NT2/D1 (cell line): Measurements from ENCODE around the gene POU2F2.
A peak's percentile ranks its signal among the peaks of the same experiment; 100 is the strongest.

Experiments
- DNase-seq: peaks from one replicate; pipeline ENCODE4 v3.0.0-alpha.2; 2011; ENCODE audit warnings: low read depth, low spot score
- H3K27me3 ChIP-seq: 2 replicates; pipeline ENCODE4 v1.6.0; 2011; ENCODE audit warnings: mild to moderate bottlenecking; ENCODE audit not compliant: insufficient read length, insufficient read depth
- H3K36me3 ChIP-seq: 2 replicates; pipeline ENCODE4 v1.6.1; 2011; ENCODE audit warnings: mild to moderate bottlenecking, low read length, mixed read lengths; ENCODE audit not compliant: insufficient read depth, insufficient read length
- H3K4me1 ChIP-seq: 2 replicates; pipeline ENCODE4 v1.5.1; 2011; ENCODE audit not compliant: insufficient read depth, insufficient read length
- H3K4me3 ChIP-seq: 2 replicates; pipeline ENCODE4 v1.5.1; 2011; ENCODE audit warnings: low read depth; ENCODE audit not compliant: insufficient read length
- H3K9ac ChIP-seq: 2 replicates; pipeline ENCODE4 v1.6.0; 2011; ENCODE audit warnings: low read depth; ENCODE audit not compliant: insufficient read length
- H3K9me3 ChIP-seq: 2 replicates; pipeline ENCODE4 v1.5.1; 2011; ENCODE audit warnings: mild to moderate bottlenecking, low read length; ENCODE audit not compliant: insufficient read depth
- SUZ12 ChIP-seq: IDR thresholded peaks from 2 replicates; pipeline ENCODE4 v1.6.1; 2011; ENCODE audit not compliant: insufficient read length, insufficient read depth; ENCODE audit errors: extremely low read depth
- YY1 ChIP-seq: IDR thresholded peaks from 2 replicates; pipeline ENCODE4 v1.6.1; 2011; ENCODE audit not compliant: insufficient read length, insufficient read depth
- ZNF274 ChIP-seq: IDR thresholded peaks from 2 replicates; pipeline ENCODE4 v1.6.1; 2011; ENCODE audit warnings: mild to moderate bottlenecking, low read depth, low read length

The POU2F2 gene

GRCh38 chr19:42068361-42068755 lies 63.9 kb downstream of the POU2F2 start:
- H3K27me3 ChIP-seq, result no peaks in the 10 kb centered on the region
- no peak for DNase-seq
- H3K36me3 ChIP-seq, result peaks cover 13% of the 10 kb centered on the region
- peak overlapping the region; percentile 67 for H3K9ac ChIP-seq
- H3K4me1 ChIP-seq, result peaks cover 3% of the 10 kb centered on the region
- H3K4me3 ChIP-seq, result peak overlapping the region; percentile 47
- H3K9me3 ChIP-seq, result no peaks in the 10 kb centered on the region
- TF ChIP-seq YY1 (no peak), SUZ12 (no peak), ZNF274 (no peak)

GRCh38 chr19:42067315-42067888 lies 64.8 kb downstream of the POU2F2 start:
- no peaks in the 10 kb centered on the region for H3K9me3 ChIP-seq
- no peak overlapping the region for H3K9ac ChIP-seq
- H3K4me3 ChIP-seq, result no peak overlapping the region
- no peak for TF ChIP-seq SUZ12
- no peak for TF ChIP-seq YY1
- TF ChIP-seq ZNF274, result no peak
- DNase-seq, result no peak
- no peaks in the 10 kb centered on the region for H3K27me3 ChIP-seq
- peaks cover 18% of the 10 kb centered on the region for H3K36me3 ChIP-seq
- H3K4me1 ChIP-seq, result peaks cover 3% of the 10 kb centered on the region

GRCh38 chr19:42066075-42066754 lies 66.0 kb downstream of the POU2F2 start:
- Histone ChIP-seq H3K9me3 (no peaks in the 10 kb centered on the region), H3K9ac (no peak overlapping the region), H3K36me3 (peaks cover 26% of the 10 kb centered on the region), H3K4me1 (peaks cover 3% of the 10 kb centered on the region), H3K4me3 (no peak overlapping the region), H3K27me3 (no peaks in the 10 kb centered on the region)
- DNase-seq, result no peak
- TF ChIP-seq ZNF274, result no peak
- no peak for TF ChIP-seq YY1
- TF ChIP-seq SUZ12, result no peak

GRCh38 chr19:42065511-42065910 lies 66.7 kb downstream of the POU2F2 start:
- Histone ChIP-seq H3K27me3 (no peaks in the 10 kb centered on the region), H3K9ac (no peak overlapping the region), H3K36me3 (peaks cover 26% of the 10 kb centered on the region), H3K4me1 (peaks cover 3% of the 10 kb centered on the region), H3K9me3 (no peaks in the 10 kb centered on the region), H3K4me3 (no peak overlapping the region)
- no peak for TF ChIP-seq YY1
- TF ChIP-seq ZNF274, result no peak
- no peak for TF ChIP-seq SUZ12
- DNase-seq, result no peak

- no peak overlapping the region for H3K4me3 ChIP-seq
- H3K27me3 ChIP-seq, result no peaks in the 10 kb centered on the region
- no peaks in the 10 kb centered on the region for H3K9me3 ChIP-seq
- H3K4me1 ChIP-seq, result peaks cover 3% of the 10 kb centered on the region
- H3K36me3 ChIP-seq, result peaks cover 26% of the 10 kb centered on the region
- no peak for TF ChIP-seq YY1
- TF ChIP-seq ZNF274, result no peak
- no peak for TF ChIP-seq SUZ12
- no peak overlapping the region for H3K9ac ChIP-seq
- DNase-seq, result no peak
Observed at GRCh38 chr19:42065051-42065450, 67.2 kb downstream of the POU2F2 start.

GRCh38 chr19:42064432-42064831 lies 67.8 kb downstream of the POU2F2 start:
- peaks cover 26% of the 10 kb centered on the region for H3K36me3 ChIP-seq
- no peak overlapping the region for H3K4me3 ChIP-seq
- H3K9ac ChIP-seq, result no peak overlapping the region
- H3K27me3 ChIP-seq, result no peaks in the 10 kb centered on the region
- peaks cover 3% of the 10 kb centered on the region for H3K4me1 ChIP-seq
- no peak for TF ChIP-seq SUZ12
- TF ChIP-seq ZNF274, result no peak
- TF ChIP-seq YY1, result no peak
- H3K9me3 ChIP-seq, result no peaks in the 10 kb centered on the region
- no peak for DNase-seq

GRCh38 chr19:42062381-42062780 lies 69.9 kb downstream of the POU2F2 start:
- Histone ChIP-seq H3K36me3 (peaks cover 33% of the 10 kb centered on the region), H3K4me3 (no peak overlapping the region), H3K9me3 (no peaks in the 10 kb centered on the region), H3K9ac (no peak overlapping the region), H3K27me3 (no peaks in the 10 kb centered on the region), H3K4me1 (no peaks in the 10 kb centered on the region)
- TF ChIP-seq ZNF274 (no peak), YY1 (no peak), SUZ12 (no peak)
- DNase-seq, result no peak
